ENCODE data around the gene ARSI.

The ARSI gene

DNA sequence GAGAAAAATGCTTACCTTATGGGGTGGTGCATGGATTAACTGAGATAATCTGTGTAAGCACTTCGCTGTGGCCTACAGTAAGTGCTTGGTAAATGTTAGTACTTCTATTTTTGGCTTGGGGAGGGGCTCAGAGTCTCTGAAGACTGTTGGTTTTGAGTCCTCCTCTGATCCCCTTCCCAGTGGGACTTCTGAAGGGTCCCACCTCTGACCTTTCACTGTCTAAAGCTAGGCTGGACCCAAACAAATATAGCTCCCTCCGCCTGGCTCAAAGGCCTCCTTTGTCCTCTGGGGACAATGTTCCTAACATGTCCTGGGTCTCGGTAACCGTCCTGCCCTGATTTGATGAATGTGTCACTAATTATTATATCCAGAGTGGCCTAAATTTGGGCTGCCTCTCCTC, 47.9 kb downstream of the ARSI start:
- no peaks in the 10 kb centered on the region for H3K79me2 ChIP-seq (ENCODE audit: insufficient read depth, low read length)
- H3K9me2 ChIP-seq (replicated peaks; ENCODE audit: insufficient read depth, low read length) = no peaks in the 10 kb centered on the region
- no peak for TF ChIP-seq EZH2phosphoT487 (conservative IDR thresholded peaks at IDR 0.05; ENCODE audit: low read length)
- TF ChIP-seq, protein P1, sequence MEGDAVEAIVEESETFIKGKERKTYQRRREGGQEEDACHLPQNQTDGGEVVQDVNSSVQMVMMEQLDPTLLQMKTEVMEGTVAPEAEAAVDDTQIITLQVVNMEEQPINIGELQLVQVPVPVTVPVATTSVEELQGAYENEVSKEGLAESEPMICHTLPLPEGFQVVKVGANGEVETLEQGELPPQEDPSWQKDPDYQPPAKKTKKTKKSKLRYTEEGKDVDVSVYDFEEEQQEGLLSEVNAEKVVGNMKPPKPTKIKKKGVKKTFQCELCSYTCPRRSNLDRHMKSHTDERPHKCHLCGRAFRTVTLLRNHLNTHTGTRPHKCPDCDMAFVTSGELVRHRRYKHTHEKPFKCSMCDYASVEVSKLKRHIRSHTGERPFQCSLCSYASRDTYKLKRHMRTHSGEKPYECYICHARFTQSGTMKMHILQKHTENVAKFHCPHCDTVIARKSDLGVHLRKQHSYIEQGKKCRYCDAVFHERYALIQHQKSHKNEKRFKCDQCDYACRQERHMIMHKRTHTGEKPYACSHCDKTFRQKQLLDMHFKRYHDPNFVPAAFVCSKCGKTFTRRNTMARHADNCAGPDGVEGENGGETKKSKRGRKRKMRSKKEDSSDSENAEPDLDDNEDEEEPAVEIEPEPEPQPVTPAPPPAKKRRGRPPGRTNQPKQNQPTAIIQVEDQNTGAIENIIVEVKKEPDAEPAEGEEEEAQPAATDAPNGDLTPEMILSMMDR (IDR thresholded peaks at IDR 0.05; ENCODE audit: insufficient read depth, low read length, poor library complexity, severe bottlenecking) = no peak
- H3K4me3 ChIP-seq (ENCODE audit: insufficient read depth, low read length, poor library complexity, severe bottlenecking) = no peak overlapping the region
- no peaks in the 10 kb centered on the region for H4K20me1 ChIP-seq (ENCODE audit: low read depth, low read length)
- no peak overlapping the region for H2AFZ ChIP-seq (ENCODE audit: low read depth, low read length, severe bottlenecking)
- no peaks in the 10 kb centered on the region for H3K9me3 ChIP-seq (ENCODE audit: insufficient read depth, low read length)
- no peaks in the 10 kb centered on the region for H3K27me3 ChIP-seq (ENCODE audit: low read length)
- no peaks in the 10 kb centered on the region for H3F3A ChIP-seq (ENCODE audit: insufficient read depth)
- no peaks in the 10 kb centered on the region for H3K36me3 ChIP-seq (ENCODE audit: low read length)
- no peak overlapping the region for H3K4me2 ChIP-seq (ENCODE audit: low read depth, low read length, poor library complexity, severe bottlenecking)
- H3K27ac ChIP-seq (ENCODE audit: low read depth, low read length) = no peak overlapping the region
- H3K9ac ChIP-seq (ENCODE audit: low read length) = no peak overlapping the region

DNA sequence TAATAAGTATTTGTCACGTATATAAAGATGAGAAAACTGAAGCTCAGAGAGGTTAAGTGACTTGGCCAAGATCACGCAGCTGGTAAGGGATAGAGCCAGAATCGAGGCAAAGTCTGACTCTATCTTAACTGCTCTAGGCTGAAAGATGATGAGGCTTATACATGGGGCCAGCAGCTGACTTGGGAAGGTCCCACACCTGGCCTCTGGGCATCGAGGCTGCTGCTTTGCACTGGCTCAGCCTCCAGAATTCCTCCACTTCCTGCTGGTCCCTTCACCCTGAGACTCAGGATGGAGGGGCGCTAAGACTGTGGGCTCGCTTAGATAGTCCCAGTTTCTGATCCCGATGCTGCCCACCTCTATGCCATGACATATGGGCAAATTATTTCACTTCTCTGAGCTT, 48.3 kb downstream of the ARSI start:
- no peaks in the 10 kb centered on the region for H3K9me2 ChIP-seq (replicated peaks; ENCODE audit: insufficient read depth, low read length)
- H2AFZ ChIP-seq (ENCODE audit: low read depth, low read length, severe bottlenecking) = no peak overlapping the region
- no peaks in the 10 kb centered on the region for H3F3A ChIP-seq (ENCODE audit: insufficient read depth)
- no peak overlapping the region for H3K9ac ChIP-seq (ENCODE audit: low read length)
- H3K79me2 ChIP-seq (ENCODE audit: insufficient read depth, low read length) = no peaks in the 10 kb centered on the region
- H3K27ac ChIP-seq (ENCODE audit: low read depth, low read length) = no peak overlapping the region
- no peak overlapping the region for H3K4me3 ChIP-seq (ENCODE audit: insufficient read depth, low read length, poor library complexity, severe bottlenecking)
- no peaks in the 10 kb centered on the region for H3K36me3 ChIP-seq (ENCODE audit: low read length)
- no peaks in the 10 kb centered on the region for H4K20me1 ChIP-seq (ENCODE audit: low read depth, low read length)
- TF ChIP-seq EZH2phosphoT487 (conservative IDR thresholded peaks at IDR 0.05; ENCODE audit: low read length) = no peak
- TF ChIP-seq, protein P1 (IDR thresholded peaks at IDR 0.05; ENCODE audit: insufficient read depth, low read length, poor library complexity, severe bottlenecking) = no peak
- no peaks in the 10 kb centered on the region for H3K9me3 ChIP-seq (ENCODE audit: insufficient read depth, low read length)
- no peaks in the 10 kb centered on the region for H3K27me3 ChIP-seq (ENCODE audit: low read length)
- H3K4me2 ChIP-seq (ENCODE audit: low read depth, low read length, poor library complexity, severe bottlenecking) = no peak overlapping the region

DNA sequence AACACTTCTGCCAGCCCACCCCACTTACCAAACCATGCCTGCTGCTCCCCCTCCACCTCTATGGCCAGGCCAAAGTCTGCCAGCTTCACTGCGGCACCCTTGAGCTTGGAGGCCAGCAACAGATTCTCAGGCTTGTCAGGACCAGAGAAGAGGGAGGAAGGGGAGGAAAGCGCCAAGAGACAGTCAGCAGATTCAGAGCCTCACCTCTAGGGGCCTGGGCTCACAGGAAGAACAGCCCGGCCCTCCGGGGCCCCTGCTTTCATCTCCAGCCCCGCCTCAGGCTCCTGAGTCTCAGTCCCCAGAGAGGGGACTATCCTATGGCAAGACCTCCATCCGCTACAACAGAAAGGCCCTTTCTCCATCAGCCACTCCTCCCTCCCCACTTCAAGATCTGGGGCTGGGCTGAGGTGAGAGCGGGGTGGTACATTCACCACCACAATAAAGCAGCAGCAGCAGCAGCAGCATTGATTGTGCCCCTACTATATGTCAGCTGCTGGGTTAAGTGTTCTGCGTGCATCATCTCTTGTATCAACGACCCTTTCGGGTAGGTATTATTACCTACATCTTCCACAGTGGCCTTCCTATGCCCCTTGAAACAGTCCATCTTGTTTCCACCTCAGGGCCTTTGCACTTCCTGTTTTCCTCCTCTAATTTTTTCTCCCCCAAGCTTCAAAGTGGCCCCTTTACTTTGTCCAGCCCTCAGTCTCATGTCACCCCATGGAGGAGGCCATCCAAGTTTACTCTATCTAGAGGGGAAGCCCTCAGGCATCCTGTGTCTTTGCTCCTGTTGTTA, 49.1 kb downstream of the ARSI start:
- H3K9me2 ChIP-seq (replicated peaks; ENCODE audit: insufficient read depth, low read length) = no peaks in the 10 kb centered on the region
- no peak overlapping the region for H3K27ac ChIP-seq (ENCODE audit: low read depth, low read length)
- no peaks in the 10 kb centered on the region for H3K36me3 ChIP-seq (ENCODE audit: low read length)
- no peaks in the 10 kb centered on the region for H3K27me3 ChIP-seq (ENCODE audit: low read length)
- H3K4me3 ChIP-seq (ENCODE audit: insufficient read depth, low read length, poor library complexity, severe bottlenecking) = no peak overlapping the region
- H3K4me2 ChIP-seq (ENCODE audit: low read depth, low read length, poor library complexity, severe bottlenecking) = no peak overlapping the region
- H3F3A ChIP-seq (ENCODE audit: insufficient read depth) = no peaks in the 10 kb centered on the region
- no peak overlapping the region for H2AFZ ChIP-seq (ENCODE audit: low read depth, low read length, severe bottlenecking)
- H3K9ac ChIP-seq (ENCODE audit: low read length) = no peak overlapping the region
- H3K79me2 ChIP-seq (ENCODE audit: insufficient read depth, low read length) = no peaks in the 10 kb centered on the region
- no peaks in the 10 kb centered on the region for H4K20me1 ChIP-seq (ENCODE audit: low read depth, low read length)
- no peak for TF ChIP-seq EZH2phosphoT487 (conservative IDR thresholded peaks at IDR 0.05; ENCODE audit: low read length)
- TF ChIP-seq, protein P1 (IDR thresholded peaks at IDR 0.05; ENCODE audit: insufficient read depth, low read length, poor library complexity, severe bottlenecking) = no peak
- H3K9me3 ChIP-seq (ENCODE audit: insufficient read depth, low read length) = no peaks in the 10 kb centered on the region

Data from SU-DHL-6 (cell line).